Glutamatergic neuron (in vitro differentiated cells): ENCODE measurements around the gene SSR1. TPM values are rescaled to one million over a fixed set of nuclear protein-coding genes. Genes with fewer than 3 reads are reported as not detected.

Experiments
- DNase-seq: peaks from one replicate; pipeline ENCODE4 v3.0.0; 2022
- H3K27ac Mint-ChIP-seq: one replicate; pipeline ENCODE4 v1.8.0; 2020; ENCODE audit warnings: mild to moderate bottlenecking, mixed read lengths, inconsistent platforms; ENCODE audit not compliant: unreplicated experiment
- H3K27me3 Mint-ChIP-seq: one replicate; pipeline ENCODE4 v1.8.0; 2020; ENCODE audit warnings: mild to moderate bottlenecking, moderate library complexity, mixed read lengths, inconsistent platforms; ENCODE audit not compliant: unreplicated experiment
- H3K36me3 Mint-ChIP-seq: one replicate; pipeline ENCODE4 v1.8.0; 2020; ENCODE audit warnings: mild to moderate bottlenecking, mixed read lengths, inconsistent platforms; ENCODE audit not compliant: unreplicated experiment
- H3K4me1 Mint-ChIP-seq: one replicate; pipeline ENCODE4 v1.8.0; 2020; ENCODE audit warnings: mild to moderate bottlenecking, low read depth, mixed read lengths, inconsistent platforms; ENCODE audit not compliant: unreplicated experiment
- H3K4me3 Mint-ChIP-seq: one replicate; pipeline ENCODE4 v1.8.0; 2020; ENCODE audit warnings: mild to moderate bottlenecking, mixed read lengths, inconsistent platforms; ENCODE audit not compliant: unreplicated experiment
- H3K9me3 Mint-ChIP-seq: one replicate; pipeline ENCODE4 v1.8.0; 2020; ENCODE audit warnings: mild to moderate bottlenecking, moderate library complexity, mixed read lengths, inconsistent platforms; ENCODE audit not compliant: unreplicated experiment
- CTCF ChIP-seq: fragments of 200-600 bp; sonication (generic); IDR thresholded peaks from one replicate; pipeline ENCODE4 v1.5.0; 2021; ENCODE audit not compliant: partially characterized antibody, unreplicated experiment
- total RNA-seq: library from RNA; stranded (reverse); fragmentation: NEBNext Ultra II Directional; extraction: Animal tissue kit (Norgen Biotek cat#: 25700); gene quantifications from one replicate; pipeline ENCODE4 v1.2.1, GENCODE V29; 2021; ENCODE audit not compliant: unreplicated experiment

Gene SSR1
- total RNA-seq, 1 donor from 2014 or later = 113 TPM

DNA sequence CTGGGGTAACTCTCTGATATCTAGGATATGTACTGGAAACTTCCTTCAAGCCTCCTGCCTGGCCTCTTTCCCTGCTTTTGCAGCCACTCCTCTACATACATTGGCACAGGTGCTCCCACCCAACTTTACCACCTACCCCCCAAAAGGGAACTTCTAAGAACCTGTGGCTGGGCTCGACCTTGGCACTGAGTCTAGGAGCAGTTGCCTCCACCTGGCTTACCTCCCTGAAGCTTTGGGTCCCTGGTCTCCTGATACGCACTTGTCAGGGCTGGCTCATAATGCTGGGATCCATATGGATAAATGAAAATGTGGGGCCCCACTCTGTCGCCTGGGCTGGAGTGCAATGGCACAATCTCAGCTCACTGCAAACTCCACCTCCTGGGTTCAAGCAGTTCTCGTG, 56.2 kb downstream of the SSR1 start:
- Mint-ChIP-seq H3K4me1 (peaks cover 15% of the 10 kb centered on the region), H3K27me3 (peaks cover 17% of the 10 kb centered on the region), H3K4me3 (no peak overlapping the region), H3K27ac (no peak overlapping the region), H3K9me3 (peaks cover 10% of the 10 kb centered on the region), H3K36me3 (peaks cover 4% of the 10 kb centered on the region)
- DNase-seq = no peak
- TF ChIP-seq CTCF = no peak

DNA sequence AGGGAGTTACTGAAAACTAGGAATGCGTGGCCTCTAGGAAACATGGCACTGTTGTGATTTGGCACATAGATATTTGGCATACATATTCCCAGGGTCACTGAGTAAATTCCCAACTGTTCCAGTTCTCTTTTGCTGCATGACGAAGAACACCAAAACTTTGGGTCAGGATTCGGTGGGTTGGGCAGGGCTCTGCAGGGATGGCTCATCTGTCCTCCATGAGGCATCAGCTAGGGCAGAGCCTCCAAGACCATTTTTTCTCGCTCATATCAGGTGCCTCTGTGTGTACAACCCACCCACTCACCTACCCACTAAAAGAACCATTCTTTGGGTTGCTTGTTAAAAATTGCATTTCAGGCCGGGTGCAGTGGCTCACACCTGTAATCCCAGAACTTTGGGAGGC, 57.1 kb downstream of the SSR1 start:
- peaks cover 4% of the 10 kb centered on the region for H3K36me3 Mint-ChIP-seq

GRCh38 chr6:7254980-7255835, 57.8 kb downstream of the SSR1 start:
- peak overlapping the region; percentile 83 for H3K27ac Mint-ChIP-seq
- TF ChIP-seq CTCF = no peak

More for the DNA sequence above, 57.1 kb downstream of the SSR1 start:
- Mint-ChIP-seq H3K27me3 (peaks cover 12% of the 10 kb centered on the region), H3K4me3 (no peak overlapping the region), H3K9me3 (peaks cover 3% of the 10 kb centered on the region), H3K27ac (no peak overlapping the region), H3K4me1 (peaks cover 17% of the 10 kb centered on the region)
- TF ChIP-seq CTCF = no peak
- DNase-seq = no peak

DNA sequence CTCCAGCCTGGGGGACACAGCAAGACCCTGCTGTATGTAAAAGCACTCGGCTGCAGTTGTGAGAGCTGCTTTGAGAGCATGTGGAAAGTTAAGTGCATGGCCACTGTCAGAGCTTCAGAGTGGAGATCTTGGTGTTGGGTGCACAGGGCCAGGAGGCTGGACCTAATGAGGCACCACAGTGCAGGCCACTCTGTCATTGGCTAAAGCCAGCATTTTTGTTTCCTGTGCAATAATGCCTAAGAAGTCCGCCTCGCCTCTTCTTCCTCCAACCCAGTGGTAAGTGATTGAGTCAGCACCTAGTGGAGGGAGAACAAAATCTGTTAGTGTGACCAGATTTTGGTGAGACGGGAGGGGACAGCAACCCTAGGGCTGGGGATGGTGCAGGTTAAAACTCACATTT, 60.6 kb downstream of the SSR1 start:
- peaks cover 5% of the 10 kb centered on the region for H3K4me1 Mint-ChIP-seq
- DNase-seq = no peak
- no peaks in the 10 kb centered on the region for H3K36me3 Mint-ChIP-seq
- no peak overlapping the region for H3K27ac Mint-ChIP-seq
- peaks cover 3% of the 10 kb centered on the region for H3K9me3 Mint-ChIP-seq
- H3K4me3 Mint-ChIP-seq = no peak overlapping the region
- no peak for TF ChIP-seq CTCF
- peaks cover 2% of the 10 kb centered on the region for H3K27me3 Mint-ChIP-seq

More at GRCh38 chr6:7254980-7255835, 57.8 kb downstream of the SSR1 start:
- DNase-seq = no peak
- peaks cover 4% of the 10 kb centered on the region for H3K36me3 Mint-ChIP-seq
- H3K4me3 Mint-ChIP-seq = no peak overlapping the region
- peaks cover 11% of the 10 kb centered on the region for H3K4me1 Mint-ChIP-seq
- peaks cover 3% of the 10 kb centered on the region for H3K9me3 Mint-ChIP-seq
- H3K27me3 Mint-ChIP-seq = peaks cover 6% of the 10 kb centered on the region

GRCh38 chr6:7251646-7252260, 61.2 kb downstream of the SSR1 start:
- H3K27ac Mint-ChIP-seq = no peak overlapping the region
- H3K9me3 Mint-ChIP-seq = peaks cover 3% of the 10 kb centered on the region
- no peak for TF ChIP-seq CTCF
- H3K4me3 Mint-ChIP-seq = no peak overlapping the region
- no peaks in the 10 kb centered on the region for H3K36me3 Mint-ChIP-seq
- H3K27me3 Mint-ChIP-seq = peaks cover 2% of the 10 kb centered on the region
- peaks cover 5% of the 10 kb centered on the region for H3K4me1 Mint-ChIP-seq
- DNase-seq = no peak
